HEK293 (cell line): ENCODE results near the gene IRX2.

Experiments used
- CTCF ChIA-PET: fragments of 350-600 bp; formaldehyde crosslinking; extraction: SDS; loops from one replicate; lab custom pipeline; 2021; ENCODE audit warnings: antibody characterized with exemption; lab: Yijun Ruan, JAX
- POLR2A ChIA-PET: fragments of 300-600 bp; formaldehyde crosslinking; extraction: SDS; loops from one replicate; lab custom pipeline; 2020; ENCODE audit warnings: antibody characterized with exemption, inconsistent platforms; lab: Yijun Ruan, JAX
- H3K27ac ChIP-seq: fragments of 200-500 bp; sonication (Bioruptor generic); 2 replicates; pipeline ENCODE4 v1.5.1; 2014; ENCODE audit warnings: low read depth, low read length, control low read depth, inconsistent platforms; ENCODE audit errors: extremely low read depth
- H3K36me3 ChIP-seq, 2 experiments: fragments of 200-500 bp in 1 of 2; sonication (Bioruptor generic) in 1 of 2; 1 replicate in 1 of 2; 2 replicates in 1 of 2; pipeline ENCODE4 v1.5.1; 2014 to 2017; ENCODE audit warnings: inconsistent platforms in 2 of 2, low read length in 2 of 2; ENCODE audit not compliant: control insufficient read depth in 2 of 2, insufficient read depth in 1 of 2
- H3K4me1 ChIP-seq: fragments of 200-500 bp; sonication (Bioruptor generic); 2 replicates; pipeline ENCODE4 v1.5.1; 2014; ENCODE audit warnings: mild to moderate bottlenecking, low read length, inconsistent platforms; ENCODE audit not compliant: control insufficient read depth, insufficient read depth
- H3K4me3 ChIP-seq: 2 replicates; pipeline ENCODE4 v1.5.1; 2011; ENCODE audit warnings: low read depth, mild to moderate bottlenecking, control low read depth, low read length, moderate library complexity
- H3K9me3 ChIP-seq: fragments of 200-500 bp; sonication (Bioruptor generic); 2 replicates; pipeline ENCODE4 v1.5.1; 2014; ENCODE audit warnings: low read depth, low read length, inconsistent platforms; ENCODE audit not compliant: control insufficient read depth, insufficient read depth
- GLIS2 ChIP-seq: fragments of 450-650 bp; formaldehyde crosslinking; IDR thresholded peaks from 2 replicates; pipeline ENCODE4 v1.5.1; 2016; ENCODE audit warnings: missing biosample characterization, missing genetic modification characterization
- KLF16 ChIP-seq: fragments of 450-650 bp; formaldehyde crosslinking; IDR thresholded peaks from 2 replicates; pipeline ENCODE4 v1.5.1; 2017; ENCODE audit warnings: missing biosample characterization, missing genetic modification characterization
- OVOL3 ChIP-seq: fragments of 450-650 bp; formaldehyde crosslinking; IDR thresholded peaks from 2 replicates; pipeline ENCODE4 v1.5.1; 2016; ENCODE audit warnings: missing biosample characterization, missing genetic modification characterization
- SETDB1 ChIP-seq: IDR thresholded peaks from one replicate; pipeline ENCODE4 v1.6.1; 2017; ENCODE audit warnings: mild to moderate bottlenecking, low read length, moderate library complexity, mixed read lengths; ENCODE audit not compliant: insufficient read length
- SP7 ChIP-seq: fragments of 450-650 bp; formaldehyde crosslinking; IDR thresholded peaks from 2 replicates; pipeline ENCODE4 v1.5.1; 2016; ENCODE audit warnings: missing biosample characterization, missing genetic modification characterization
- ZBTB20 ChIP-seq: fragments of 450-650 bp; formaldehyde crosslinking; IDR thresholded peaks from 2 replicates; pipeline ENCODE4 v1.5.1; 2016; ENCODE audit warnings: missing biosample characterization, missing genetic modification characterization
- ZBTB21 ChIP-seq: fragments of 450-650 bp; formaldehyde crosslinking; IDR thresholded peaks from 2 replicates; pipeline ENCODE4 v1.5.1; 2017; ENCODE audit warnings: missing biosample characterization, missing genetic modification characterization
- ZBTB26 ChIP-seq: fragments of 450-650 bp; formaldehyde crosslinking; optimal IDR thresholded peaks from 2 replicates; pipeline ENCODE3; 2016; ENCODE audit warnings: missing biosample characterization, mild to moderate bottlenecking, missing genetic modification characterization
- ZEB2 ChIP-seq: fragments of 450-650 bp; formaldehyde crosslinking; IDR thresholded peaks from 2 replicates; pipeline ENCODE4 v1.5.1; 2016; ENCODE audit warnings: missing biosample characterization, missing genetic modification characterization
- ZNF112 ChIP-seq: fragments of 450-650 bp; formaldehyde crosslinking; IDR thresholded peaks from 2 replicates; pipeline ENCODE4 v1.5.0; 2017; ENCODE audit warnings: missing biosample characterization, missing genetic modification characterization
- ZNF157 ChIP-seq: fragments of 450-650 bp; formaldehyde crosslinking; IDR thresholded peaks from 2 replicates; pipeline ENCODE4 v1.5.1; 2016; ENCODE audit warnings: missing biosample characterization, missing genetic modification characterization
- ZNF324 ChIP-seq: fragments of 450-650 bp; formaldehyde crosslinking; IDR thresholded peaks from 2 replicates; pipeline ENCODE4 v1.5.1; 2016; ENCODE audit warnings: missing biosample characterization, missing genetic modification characterization
- ZNF354C ChIP-seq: fragments of 450-650 bp; formaldehyde crosslinking; IDR thresholded peaks from 2 replicates; pipeline ENCODE4 v1.5.1; 2016; ENCODE audit warnings: missing biosample characterization, missing genetic modification characterization, low read depth, borderline replicate concordance
- ZNF37A ChIP-seq: fragments of 450-650 bp; IDR thresholded peaks from 2 replicates; pipeline ENCODE4 v1.5.1; 2018; ENCODE audit warnings: missing biosample characterization, missing genetic modification characterization
- ZNF501 ChIP-seq: fragments of 450-650 bp; formaldehyde crosslinking; IDR thresholded peaks from 2 replicates; pipeline ENCODE4 v1.5.1; 2016; ENCODE audit warnings: missing biosample characterization, missing genetic modification characterization
- ZNF600 ChIP-seq: fragments of 450-650 bp; formaldehyde crosslinking; IDR thresholded peaks from 2 replicates; pipeline ENCODE4 v1.5.1; 2016; ENCODE audit warnings: missing biosample characterization, missing genetic modification characterization
- ZNF660 ChIP-seq: fragments of 450-650 bp; IDR thresholded peaks from 2 replicates; pipeline ENCODE4 v1.5.1; 2018; ENCODE audit warnings: missing biosample characterization, mild to moderate bottlenecking, missing genetic modification characterization
- ZNF670 ChIP-seq: fragments of 450-650 bp; formaldehyde crosslinking; IDR thresholded peaks from 2 replicates; pipeline ENCODE4 v1.5.1; 2016; ENCODE audit warnings: missing biosample characterization, missing genetic modification characterization, low read depth
- ZNF830 ChIP-seq: fragments of 450-650 bp; IDR thresholded peaks from 2 replicates; pipeline ENCODE4 v1.5.0; 2018; ENCODE audit warnings: missing biosample characterization, missing genetic modification characterization, low read depth, mild to moderate bottlenecking, moderate library complexity
- TF ChIP-seq, protein P1 (sequence below): fragments of 450-650 bp; formaldehyde crosslinking; IDR thresholded peaks from 2 replicates; pipeline ENCODE4 v1.5.1; 2016; ENCODE audit warnings: missing biosample characterization, missing genetic modification characterization
- TF ChIP-seq, protein P2 (sequence below): fragments of 450-650 bp; formaldehyde crosslinking; IDR thresholded peaks from 2 replicates; pipeline ENCODE4 v1.5.1; 2016; ENCODE audit warnings: missing biosample characterization, missing genetic modification characterization
- TF ChIP-seq, protein P3 (sequence below): fragments of 450-650 bp; formaldehyde crosslinking; IDR thresholded peaks from 2 replicates; pipeline ENCODE4; 2016; ENCODE audit warnings: missing biosample characterization, missing genetic modification characterization

Gene IRX2

GRCh38 chr5:2725980-2726765 lies 25.3 kb downstream of the IRX2 start:
- CTCF ChIA-PET: no interaction called here

DNA sequence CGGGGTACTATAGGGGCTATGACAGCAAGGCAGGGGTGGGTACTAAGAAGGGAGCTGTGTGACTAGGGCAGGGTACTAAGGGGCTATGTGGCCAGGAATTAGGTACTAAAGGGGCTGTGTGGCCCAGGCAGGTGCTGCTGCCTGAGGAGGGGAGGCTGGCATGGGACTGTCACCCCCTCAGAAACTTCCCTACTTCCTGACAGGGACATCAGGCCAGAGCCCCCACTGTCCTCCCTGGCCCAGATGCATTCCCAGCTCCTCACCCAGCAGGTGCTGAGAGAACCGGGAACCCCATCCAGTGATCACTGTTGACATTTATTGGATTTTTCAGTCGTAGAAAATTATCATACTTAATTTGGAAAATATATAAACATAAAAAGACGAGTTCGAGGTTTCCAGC lies 26.6 kb downstream of the IRX2 start:
- H3K4me1 ChIP-seq: no peaks in the 10 kb centered on the region
- H3K4me3 ChIP-seq: no peak overlapping the region
- H3K36me3 ChIP-seq: no peaks in the 10 kb centered on the region
- CTCF ChIA-PET: no interaction called here
- no peak for TF ChIP-seq SP7 (tag by site-specific recombination)
- no peak for TF ChIP-seq OVOL3 (tag by site-specific recombination)
- no peak for TF ChIP-seq ZNF354C (tag by site-specific recombination)
- no peak for TF ChIP-seq ZNF324 (tag by site-specific recombination)
- no peak for TF ChIP-seq ZNF157 (tag by site-specific recombination)
- no peak for TF ChIP-seq ZNF501 (tag by site-specific recombination)
- TF ChIP-seq, protein P1, sequence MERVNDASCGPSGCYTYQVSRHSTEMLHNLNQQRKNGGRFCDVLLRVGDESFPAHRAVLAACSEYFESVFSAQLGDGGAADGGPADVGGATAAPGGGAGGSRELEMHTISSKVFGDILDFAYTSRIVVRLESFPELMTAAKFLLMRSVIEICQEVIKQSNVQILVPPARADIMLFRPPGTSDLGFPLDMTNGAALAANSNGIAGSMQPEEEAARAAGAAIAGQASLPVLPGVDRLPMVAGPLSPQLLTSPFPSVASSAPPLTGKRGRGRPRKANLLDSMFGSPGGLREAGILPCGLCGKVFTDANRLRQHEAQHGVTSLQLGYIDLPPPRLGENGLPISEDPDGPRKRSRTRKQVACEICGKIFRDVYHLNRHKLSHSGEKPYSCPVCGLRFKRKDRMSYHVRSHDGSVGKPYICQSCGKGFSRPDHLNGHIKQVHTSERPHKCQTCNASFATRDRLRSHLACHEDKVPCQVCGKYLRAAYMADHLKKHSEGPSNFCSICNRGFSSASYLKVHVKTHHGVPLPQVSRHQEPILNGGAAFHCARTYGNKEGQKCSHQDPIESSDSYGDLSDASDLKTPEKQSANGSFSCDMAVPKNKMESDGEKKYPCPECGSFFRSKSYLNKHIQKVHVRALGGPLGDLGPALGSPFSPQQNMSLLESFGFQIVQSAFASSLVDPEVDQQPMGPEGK (tag by site-specific recombination): no peak
- TF ChIP-seq ZNF112: no peak
- TF ChIP-seq ZBTB20 (tag by site-specific recombination): no peak
- TF ChIP-seq ZNF670: no peak
- TF ChIP-seq ZEB2 (tag by site-specific recombination): no peak
- no peak for TF ChIP-seq ZNF660 (tag by site-specific recombination)
- TF ChIP-seq ZNF830: no peak
- TF ChIP-seq SETDB1: no peak
- TF ChIP-seq KLF16 (tag by site-specific recombination): no peak
- no peak for TF ChIP-seq ZBTB26 (tag by site-specific recombination)
- TF ChIP-seq, protein P2, sequence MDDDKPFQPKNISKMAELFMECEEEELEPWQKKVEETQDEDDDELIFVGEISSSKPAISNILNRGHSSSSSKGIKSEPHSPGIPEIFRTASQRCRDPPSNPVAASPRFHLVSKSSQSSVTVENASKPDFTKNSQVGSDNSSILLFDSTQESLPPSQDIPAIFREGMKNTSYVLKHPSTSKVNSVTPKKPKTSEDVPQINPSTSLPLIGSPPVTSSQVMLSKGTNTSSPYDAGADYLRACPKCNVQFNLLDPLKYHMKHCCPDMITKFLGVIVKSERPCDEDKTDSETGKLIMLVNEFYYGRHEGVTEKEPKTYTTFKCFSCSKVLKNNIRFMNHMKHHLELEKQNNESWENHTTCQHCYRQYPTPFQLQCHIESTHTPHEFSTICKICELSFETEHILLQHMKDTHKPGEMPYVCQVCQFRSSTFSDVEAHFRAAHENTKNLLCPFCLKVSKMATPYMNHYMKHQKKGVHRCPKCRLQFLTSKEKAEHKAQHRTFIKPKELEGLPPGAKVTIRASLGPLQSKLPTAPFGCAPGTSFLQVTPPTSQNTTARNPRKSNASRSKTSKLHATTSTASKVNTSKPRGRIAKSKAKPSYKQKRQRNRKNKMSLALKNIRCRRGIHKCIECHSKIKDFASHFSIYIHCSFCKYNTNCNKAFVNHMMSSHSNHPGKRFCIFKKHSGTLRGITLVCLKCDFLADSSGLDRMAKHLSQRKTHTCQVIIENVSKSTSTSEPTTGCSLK (tag by site-specific recombination): no peak
- TF ChIP-seq ZBTB21 (tag by site-specific recombination): no peak
- no peak for TF ChIP-seq ZNF37A (tag by site-specific recombination)
- no peaks in the 10 kb centered on the region for H3K9me3 ChIP-seq
- H3K27ac ChIP-seq: no peak overlapping the region
- POLR2A ChIA-PET: no interaction called here

More at GRCh38 chr5:2725980-2726765, 25.3 kb downstream of the IRX2 start:
- Histone ChIP-seq H3K36me3 (no peaks in the 10 kb centered on the region), H3K9me3 (no peaks in the 10 kb centered on the region), H3K27ac (no peak overlapping the region), H3K4me1 (no peaks in the 10 kb centered on the region), H3K4me3 (no peak overlapping the region)
- TF ChIP-seq GLIS2 (no peak), ZNF600 (tag by site-specific recombination) (no peak)
- TF ChIP-seq, protein P3, sequence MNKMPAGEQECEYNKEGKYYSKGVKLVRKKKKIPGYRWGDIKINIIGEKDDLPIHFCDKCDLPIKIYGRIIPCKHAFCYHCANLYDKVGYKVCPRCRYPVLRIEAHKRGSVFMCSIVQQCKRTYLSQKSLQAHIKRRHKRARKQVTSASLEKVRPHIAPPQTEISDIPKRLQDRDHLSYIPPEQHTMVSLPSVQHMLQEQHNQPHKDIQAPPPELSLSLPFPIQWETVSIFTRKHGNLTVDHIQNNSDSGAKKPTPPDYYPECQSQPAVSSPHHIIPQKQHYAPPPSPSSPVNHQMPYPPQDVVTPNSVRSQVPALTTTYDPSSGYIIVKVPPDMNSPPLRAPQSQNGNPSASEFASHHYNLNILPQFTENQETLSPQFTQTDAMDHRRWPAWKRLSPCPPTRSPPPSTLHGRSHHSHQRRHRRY (tag by site-specific recombination): no peak
- POLR2A ChIA-PET: no interaction called here
